HCT116 (cell line): Measurements from ENCODE around the gene MAVS. TPM values are rescaled to one million over a fixed set of nuclear protein-coding genes. Genes with fewer than 3 reads are reported as not detected.

ENCODE experiments used
- ATAC-seq: fragments of 200-7000 bp; cut with Tn5 transposase; 2 replicates; pipeline ENCODE4 v1.9.1; 2020; ENCODE audit warnings: mild to moderate bottlenecking, moderate library complexity
- BruUV-seq: library from RNA; stranded (reverse); fragments of 400-500 nt; replicated peaks from 2 replicates; lab custom pipeline; 2021; lab: Mats Ljungman, UMichigan
- CTCF ChIA-PET: fragments of 300-600 bp; sonication (Branson Sonifier 250); formaldehyde crosslinking; loops from one replicate; lab custom pipeline; 2021; ENCODE audit warnings: antibody characterized with exemption; lab: Charles Lee
- POLR2A ChIA-PET: fragments of 300-600, 350-600 bp; sonication (Branson Sonifier 250); formaldehyde crosslinking; loops from one replicate; lab custom pipeline; 2021; ENCODE audit warnings: antibody characterized with exemption; lab: Charles Lee
- RAD21 ChIA-PET, 2 experiments: fragments of 300-600 bp; sonication (Branson Sonifier 250); formaldehyde crosslinking; loops; one replicate each; lab custom pipeline; 2023; ENCODE audit warnings: low total read pairs in 2 of 2; ENCODE audit not compliant: uncharacterized antibody in 2 of 2, unreplicated experiment in 2 of 2, low non-redundant PET in 1 of 2; lab: Charles Lee
- DNase-seq: peaks from one replicate; pipeline ENCODE4 v3.0.0-alpha.2; 2010; ENCODE audit warnings: low read depth, low spot score
- H2AFZ ChIP-seq: fragments of 200-600 bp; shearing (Covaris generic), sonication (generic); 2 replicates; pipeline ENCODE4 v1.6.1; 2017; ENCODE audit warnings: low read depth, mixed run types, mixed read lengths, antibody characterized with exemption, low read length; ENCODE audit not compliant: poor library complexity, severe bottlenecking
- H3K27ac ChIP-seq: 2 replicates; pipeline ENCODE4 v1.5.1; 2012; ENCODE audit warnings: low read depth, low read length
- H3K27me3 ChIP-seq: fragments of 200-600 bp; sonication (generic); 2 replicates; pipeline ENCODE4 v1.6.1; 2016; ENCODE audit warnings: mixed run types, low read length, mixed read lengths; ENCODE audit not compliant: insufficient read depth
- H3K36me3 ChIP-seq, 2 experiments: fragments of 200-500 bp in 1 of 2; fragments of 200-600 bp in 1 of 2; sonication (Bioruptor generic) in 1 of 2; sonication (generic) in 1 of 2; 2 replicates each; pipeline versions ENCODE4 v1.5.1 to v1.6.1; 2014 to 2016; ENCODE audit warnings: low read length in 2 of 2, inconsistent platforms in 1 of 2, mixed read lengths in 1 of 2, mixed run types in 1 of 2; ENCODE audit not compliant: insufficient read depth in 2 of 2, control insufficient read depth in 1 of 2
- H3K4me1 ChIP-seq, 2 experiments: fragments of 200-600 bp in 1 of 2; sonication (generic) in 1 of 2; 2 replicates each; pipeline versions ENCODE4 v1.5.1 to v1.6.1; 2012 to 2017; ENCODE audit warnings: low read length in 2 of 2, inconsistent platforms in 1 of 2, mild to moderate bottlenecking in 1 of 2, mixed read lengths in 1 of 2, mixed run types in 1 of 2, moderate library complexity in 1 of 2; ENCODE audit not compliant: insufficient read depth in 2 of 2, control insufficient read depth in 1 of 2
- H3K4me2 ChIP-seq: fragments of 200-600 bp; sonication (generic); 2 replicates; pipeline ENCODE4 v1.6.1; 2017; ENCODE audit warnings: mixed run types, low read length, mixed read lengths
- H3K4me3 ChIP-seq, 2 experiments: fragments of 200-600 bp in 1 of 2; sonication (generic) in 1 of 2; replicated peaks in 1 of 2; 2 replicates each; pipeline ENCODE4 v1.5.1; 2011 to 2016; ENCODE audit warnings: low read length in 2 of 2, control low read depth in 1 of 2, low read depth in 1 of 2, mild to moderate bottlenecking in 1 of 2, mixed read lengths in 1 of 2, mixed run types in 1 of 2
- H3K79me2 ChIP-seq: fragments of 200-600 bp; sonication (generic); 2 replicates; pipeline ENCODE4 v1.6.1; 2017; ENCODE audit warnings: mild to moderate bottlenecking, mixed run types, low read length, moderate library complexity, mixed read lengths; ENCODE audit not compliant: insufficient read depth
- H3K9ac ChIP-seq: fragments of 200-600 bp; sonication (generic); 2 replicates; pipeline ENCODE4 v1.6.1; 2016; ENCODE audit warnings: low read length, mixed read lengths
- H3K9me2 ChIP-seq: fragments of 200-600 bp; sonication (generic), shearing (Covaris generic); 2 replicates; pipeline ENCODE4 v1.6.1; 2017; ENCODE audit warnings: mixed run types, mild to moderate bottlenecking, moderate library complexity; ENCODE audit not compliant: insufficient read depth
- H3K9me3 ChIP-seq, 2 experiments: fragments of 200-500 bp in 1 of 2; fragments of 200-600 bp in 1 of 2; sonication (Bioruptor generic) in 1 of 2; sonication (generic) in 1 of 2; 2 replicates each; pipeline ENCODE4 v1.6.1; 2014 to 2017; ENCODE audit warnings: low read length in 2 of 2, mixed read lengths in 2 of 2, inconsistent platforms in 1 of 2, low read depth in 1 of 2, mild to moderate bottlenecking in 1 of 2, mixed run types in 1 of 2, moderate library complexity in 1 of 2; ENCODE audit not compliant: control insufficient read depth in 1 of 2, insufficient read depth in 1 of 2
- H4K20me1 ChIP-seq: fragments of 200-600 bp; sonication (generic), shearing (Covaris generic); 2 replicates; pipeline ENCODE4 v1.6.1; 2017; ENCODE audit warnings: mixed run types, mild to moderate bottlenecking, moderate library complexity; ENCODE audit not compliant: insufficient read depth
- CEBPB ChIP-seq: IDR thresholded peaks from 2 replicates; pipeline ENCODE4 v1.6.1; 2012; ENCODE audit warnings: low read depth
- ELF1 ChIP-seq: IDR thresholded peaks from 2 replicates; pipeline ENCODE4 v1.6.1; 2012; ENCODE audit warnings: low read depth, borderline replicate concordance
- EZH2 ChIP-seq: fragments of 200-600 bp; sonication (generic); IDR thresholded peaks from 2 replicates; pipeline ENCODE4 v1.6.1; 2017; ENCODE audit warnings: antibody characterized with exemption, mixed run types
- EZH2phosphoT487 ChIP-seq: fragments of 200-600 bp; IDR thresholded peaks from 2 replicates; pipeline ENCODE4 v1.6.1; 2018; ENCODE audit warnings: antibody characterized with exemption, borderline replicate concordance
- JUND ChIP-seq: IDR thresholded peaks from 2 replicates; pipeline ENCODE4 v1.6.1; 2012
- RAD21 ChIP-seq: IDR thresholded peaks from 2 replicates; pipeline ENCODE4 v1.6.1; 2012; ENCODE audit warnings: low read depth, mild to moderate bottlenecking
- SRF ChIP-seq: IDR thresholded peaks from 2 replicates; pipeline ENCODE4 v1.6.1; 2012; ENCODE audit warnings: low read depth
- ZFX ChIP-seq: fragments of 450-650 bp; IDR thresholded peaks from 2 replicates; pipeline ENCODE4 v1.6.1; 2017
- ZNF274 ChIP-seq: fragments of 200-500 bp; sonication (Bioruptor generic); IDR thresholded peaks from 2 replicates; pipeline ENCODE4 v1.6.1; 2014; ENCODE audit warnings: mild to moderate bottlenecking, low read depth, low read length, inconsistent platforms
- intact Hi-C: fragments of 100-400 bp; cut with micrococcal nuclease; formaldehyde crosslinking; loops from 2 replicates; pipeline ENCODE4 v1.10.0; 2022
- total RNA-seq: library from RNA; stranded (reverse); gene quantifications from one replicate; pipeline ENCODE4 v1.2.1, GENCODE V29; 2021; ENCODE audit not compliant: unreplicated experiment
- TF ChIP-seq, protein P1 (sequence below): IDR thresholded peaks from 2 replicates; pipeline ENCODE4 v1.6.1; 2012
- TF ChIP-seq, protein P2 (sequence below), 3 experiments: fragments of 200-600 bp in 1 of 3; sonication (generic) in 1 of 3; IDR thresholded peaks in 2 of 3; conservative IDR thresholded peaks in 1 of 3; 2 replicates each; pipeline ENCODE4 v1.5.1; 2012 to 2017; ENCODE audit warnings: low read depth in 2 of 3, low read length in 2 of 3, antibody characterized with exemption in 1 of 3, borderline replicate concordance in 1 of 3, control low read depth in 1 of 3, mild to moderate bottlenecking in 1 of 3, mixed read lengths in 1 of 3, mixed run types in 1 of 3, moderate library complexity in 1 of 3; ENCODE audit not compliant: insufficient read depth in 1 of 3

MAVS gene
- total RNA-seq, 1 experiment from 2014 or later, result 60.1 TPM

DNA sequence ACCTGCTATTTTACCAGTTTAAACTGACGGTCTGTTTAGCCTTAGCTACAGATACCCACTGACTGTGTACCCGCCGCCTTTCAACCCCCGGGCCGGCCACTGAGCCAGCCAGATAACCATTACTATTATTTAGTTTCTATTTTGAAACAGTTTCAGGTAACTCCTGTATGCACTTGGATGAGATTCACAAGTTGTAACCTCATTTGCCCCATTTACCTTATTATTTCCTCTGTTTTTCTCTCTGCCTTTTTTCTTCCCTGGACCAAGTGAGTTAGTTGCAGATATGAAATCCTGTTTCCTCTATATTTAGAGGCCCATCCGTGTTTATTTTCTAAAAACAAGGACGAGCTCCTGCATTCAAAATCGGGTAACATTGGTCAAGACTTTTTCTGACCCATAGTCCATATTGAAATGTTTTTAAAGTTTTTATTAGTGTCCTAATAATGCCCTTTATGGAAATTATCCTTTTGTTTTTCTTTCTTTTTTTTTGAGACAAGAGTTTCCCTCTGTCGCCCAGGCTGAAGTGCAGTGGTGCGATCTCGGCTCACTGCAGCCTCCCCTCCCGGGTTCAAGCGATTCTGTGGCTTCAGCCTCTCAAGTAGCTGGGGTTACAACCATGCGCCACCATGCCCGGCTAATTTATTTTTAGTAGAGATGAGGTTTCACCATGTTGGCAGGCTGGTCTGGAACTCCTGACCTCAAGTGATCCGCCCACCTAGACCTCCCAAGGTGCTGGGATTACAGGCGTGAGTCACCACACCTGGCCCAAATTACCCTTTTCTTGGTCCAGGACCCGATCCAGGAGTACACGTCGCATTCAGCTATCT, 25.5 kb upstream of the MAVS start:
- Histone ChIP-seq H3K27me3 (no peaks in the 10 kb centered on the region), H3K4me3 (peak overlapping the region; percentile 70 to 82), H2AFZ (no peak overlapping the region), H3K79me2 (peaks cover 5% of the 10 kb centered on the region), H3K27ac (peak overlapping the region; percentile 87), H3K4me1 (peaks cover 23 to 44% of the 10 kb centered on the region in 2 experiments), H3K9ac (peak overlapping the region; percentile 81), H3K9me2 (no peaks in the 10 kb centered on the region), H3K36me3 (peaks cover 4 to 5% of the 10 kb centered on the region in 2 experiments; a peak in 1 of 4 replicates), H3K4me2 (peak overlapping the region; percentile 84), H4K20me1 (no peaks in the 10 kb centered on the region), H3K9me3 (no peaks in the 10 kb centered on the region)
- intact Hi-C loops, result no loop called here
- DNase-seq (no peak), ATAC-seq (no peak)
- CTCF ChIA-PET, result interaction anchor here (1.1 to 3.5 kb wide), 7 partner anchors 10 to 251 kb away, joined by 4 to 17 read pairs (median 9); partner anchors contain the start of genes ADISSP, CENPB and SPEF1
- TSS peak; percentile 85 for BruUV-seq
- RAD21 ChIA-PET, result interaction anchor here in 1 of 2 experiments (0.6 to 2.1 kb wide), 3 partner anchors 34 to 1170 kb away, joined by 3 to 6 read pairs (median 3); partner anchors contain the start of gene CENPB
- POLR2A ChIA-PET, result interaction anchor here (0.9 to 3.8 kb wide), 7 partner anchors 11 to 54 kb away, joined by 3 to 16 read pairs (median 5); partner anchors contain the start of genes ADISSP, CDC25B, CENPB and SPEF1
- TF ChIP-seq EZH2phosphoT487 (no peak), ELF1 (no peak), JUND (no peak), CEBPB (no peak), EZH2 (no peak), SRF (no peak), ZNF274 (no peak), RAD21 (no peak), ZFX (no peak)
- TF ChIP-seq, protein P1, sequence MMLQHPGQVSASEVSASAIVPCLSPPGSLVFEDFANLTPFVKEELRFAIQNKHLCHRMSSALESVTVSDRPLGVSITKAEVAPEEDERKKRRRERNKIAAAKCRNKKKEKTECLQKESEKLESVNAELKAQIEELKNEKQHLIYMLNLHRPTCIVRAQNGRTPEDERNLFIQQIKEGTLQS, result no peak
- TF ChIP-seq, protein P2, sequence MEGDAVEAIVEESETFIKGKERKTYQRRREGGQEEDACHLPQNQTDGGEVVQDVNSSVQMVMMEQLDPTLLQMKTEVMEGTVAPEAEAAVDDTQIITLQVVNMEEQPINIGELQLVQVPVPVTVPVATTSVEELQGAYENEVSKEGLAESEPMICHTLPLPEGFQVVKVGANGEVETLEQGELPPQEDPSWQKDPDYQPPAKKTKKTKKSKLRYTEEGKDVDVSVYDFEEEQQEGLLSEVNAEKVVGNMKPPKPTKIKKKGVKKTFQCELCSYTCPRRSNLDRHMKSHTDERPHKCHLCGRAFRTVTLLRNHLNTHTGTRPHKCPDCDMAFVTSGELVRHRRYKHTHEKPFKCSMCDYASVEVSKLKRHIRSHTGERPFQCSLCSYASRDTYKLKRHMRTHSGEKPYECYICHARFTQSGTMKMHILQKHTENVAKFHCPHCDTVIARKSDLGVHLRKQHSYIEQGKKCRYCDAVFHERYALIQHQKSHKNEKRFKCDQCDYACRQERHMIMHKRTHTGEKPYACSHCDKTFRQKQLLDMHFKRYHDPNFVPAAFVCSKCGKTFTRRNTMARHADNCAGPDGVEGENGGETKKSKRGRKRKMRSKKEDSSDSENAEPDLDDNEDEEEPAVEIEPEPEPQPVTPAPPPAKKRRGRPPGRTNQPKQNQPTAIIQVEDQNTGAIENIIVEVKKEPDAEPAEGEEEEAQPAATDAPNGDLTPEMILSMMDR (IDR thresholded peaks at IDR 0.05 in 2 of 3, conservative IDR thresholded peaks at IDR 0.05 in 1 of 3; ENCODE audit: borderline replicate concordance in 1 of 3, insufficient read depth in 1 of 3, low read depth in 2 of 3, low read length in 2 of 3), result no peak
